ENCODE measurements around the gene NOS2.
"Not testable (repeated sequence)": the region's sequence is repeated elsewhere in the genome, so short reads cannot be mapped to it uniquely, and the experiment has no call there.

Gene NOS2

DNA sequence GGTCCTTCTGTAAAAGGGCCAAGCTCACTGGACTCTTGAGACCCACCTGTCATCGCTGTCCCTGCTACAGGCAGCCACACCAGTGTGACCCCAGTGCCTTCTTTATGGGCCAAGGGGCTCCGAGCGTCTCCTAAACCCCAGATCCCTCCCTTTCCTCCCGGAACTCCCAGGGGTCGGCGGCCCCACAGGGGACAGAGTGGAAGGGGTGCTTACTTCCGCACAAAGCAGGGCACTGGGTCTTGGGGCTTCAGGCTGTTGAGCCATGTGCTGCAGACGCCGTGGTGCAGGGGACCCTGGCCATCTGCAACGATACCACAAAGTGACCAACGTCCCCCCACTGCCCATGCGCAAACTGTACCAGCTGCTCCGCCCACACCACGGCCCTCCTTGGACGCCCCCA lies 39.4 kb downstream of the NOS2 start:
- not testable (repeated sequence) for H3K27ac Mint-ChIP-seq; H3K27me3 Mint-ChIP-seq; H3K4me1 Mint-ChIP-seq; H3K9me3 Mint-ChIP-seq; H3K36me3 Mint-ChIP-seq (ENCODE audit: low read depth); ATAC-seq; DNase-seq; H3K4me3 Mint-ChIP-seq

DNA sequence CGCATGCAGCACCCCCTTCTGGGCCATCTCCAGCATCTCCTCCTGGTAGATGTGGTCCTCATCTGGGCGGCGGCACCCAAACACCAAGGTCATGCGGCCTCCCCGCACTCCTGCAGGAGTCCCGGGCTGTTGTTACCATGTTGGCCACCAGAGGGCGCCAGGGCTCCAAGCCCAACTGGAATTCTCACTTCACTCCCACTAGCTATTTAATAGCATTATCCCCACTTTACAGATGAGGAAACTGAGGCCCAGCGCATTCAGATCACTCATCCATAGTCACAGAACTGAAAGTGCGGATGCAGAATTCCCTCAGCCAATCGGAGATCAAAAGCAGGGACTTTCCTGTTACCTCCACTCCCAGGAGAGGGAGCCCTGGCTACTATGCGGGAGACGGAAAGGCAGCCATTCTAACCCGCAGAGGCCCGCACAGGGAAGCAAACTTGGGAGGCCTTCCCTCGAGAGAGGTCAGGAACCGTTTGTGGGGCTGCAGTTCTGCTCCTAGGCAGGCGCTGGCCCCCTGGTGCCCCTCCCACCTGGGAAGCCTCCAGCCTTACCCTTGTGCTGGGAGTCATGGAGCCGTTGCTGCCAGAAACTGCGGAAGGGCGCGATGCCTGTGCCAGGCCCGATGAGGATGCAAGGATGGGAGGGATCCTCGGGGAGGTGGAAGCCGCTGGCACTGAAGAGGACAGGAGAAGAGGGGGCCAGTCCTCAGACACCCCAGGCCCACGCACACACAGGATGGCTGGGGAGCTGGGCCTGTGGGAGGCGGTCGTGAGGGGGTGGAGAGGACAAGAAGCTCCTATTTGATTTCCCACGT lies 40.1 kb downstream of the NOS2 start:
- no peaks in the 10 kb centered on the region for H3K27me3 Mint-ChIP-seq
- no peaks in the 10 kb centered on the region for H3K9me3 Mint-ChIP-seq
- no peak overlapping the region for H3K4me3 Mint-ChIP-seq
- peak; percentile 44 for ATAC-seq
- H3K36me3 Mint-ChIP-seq (ENCODE audit: low read depth): no peaks in the 10 kb centered on the region
- peak; percentile 80 for DNase-seq
- H3K27ac Mint-ChIP-seq: no peak overlapping the region
- H3K4me1 Mint-ChIP-seq: no peaks in the 10 kb centered on the region

DNA sequence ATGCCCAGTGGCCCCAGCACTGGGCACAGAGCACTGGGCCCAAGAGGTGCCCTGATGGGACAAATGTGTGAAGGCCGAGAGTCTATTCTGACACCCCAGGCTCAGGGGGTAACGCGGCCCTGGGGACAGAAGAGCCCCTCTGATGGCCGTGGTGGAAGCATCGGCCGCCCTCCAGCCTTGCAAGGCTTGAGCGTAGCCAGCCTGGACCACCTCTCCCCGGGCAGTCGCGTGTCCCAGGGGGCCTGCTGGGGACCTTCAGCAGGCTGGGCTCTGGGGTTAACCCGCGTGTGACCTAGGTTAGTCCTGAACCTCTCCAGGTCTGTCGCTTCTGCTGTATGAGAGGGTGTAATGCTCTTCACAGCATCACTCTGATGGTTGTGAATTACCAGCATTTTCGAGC lies 40.8 kb downstream of the NOS2 start:
- ATAC-seq (no peak), DNase-seq (no peak)
- no peaks in the 10 kb centered on the region for H3K9me3 Mint-ChIP-seq
- H3K4me1 Mint-ChIP-seq: no peaks in the 10 kb centered on the region
- H3K4me3 Mint-ChIP-seq: no peak overlapping the region
- no peak overlapping the region for H3K27ac Mint-ChIP-seq
- H3K27me3 Mint-ChIP-seq: no peaks in the 10 kb centered on the region
- H3K36me3 Mint-ChIP-seq (ENCODE audit: low read depth): no peaks in the 10 kb centered on the region

DNA sequence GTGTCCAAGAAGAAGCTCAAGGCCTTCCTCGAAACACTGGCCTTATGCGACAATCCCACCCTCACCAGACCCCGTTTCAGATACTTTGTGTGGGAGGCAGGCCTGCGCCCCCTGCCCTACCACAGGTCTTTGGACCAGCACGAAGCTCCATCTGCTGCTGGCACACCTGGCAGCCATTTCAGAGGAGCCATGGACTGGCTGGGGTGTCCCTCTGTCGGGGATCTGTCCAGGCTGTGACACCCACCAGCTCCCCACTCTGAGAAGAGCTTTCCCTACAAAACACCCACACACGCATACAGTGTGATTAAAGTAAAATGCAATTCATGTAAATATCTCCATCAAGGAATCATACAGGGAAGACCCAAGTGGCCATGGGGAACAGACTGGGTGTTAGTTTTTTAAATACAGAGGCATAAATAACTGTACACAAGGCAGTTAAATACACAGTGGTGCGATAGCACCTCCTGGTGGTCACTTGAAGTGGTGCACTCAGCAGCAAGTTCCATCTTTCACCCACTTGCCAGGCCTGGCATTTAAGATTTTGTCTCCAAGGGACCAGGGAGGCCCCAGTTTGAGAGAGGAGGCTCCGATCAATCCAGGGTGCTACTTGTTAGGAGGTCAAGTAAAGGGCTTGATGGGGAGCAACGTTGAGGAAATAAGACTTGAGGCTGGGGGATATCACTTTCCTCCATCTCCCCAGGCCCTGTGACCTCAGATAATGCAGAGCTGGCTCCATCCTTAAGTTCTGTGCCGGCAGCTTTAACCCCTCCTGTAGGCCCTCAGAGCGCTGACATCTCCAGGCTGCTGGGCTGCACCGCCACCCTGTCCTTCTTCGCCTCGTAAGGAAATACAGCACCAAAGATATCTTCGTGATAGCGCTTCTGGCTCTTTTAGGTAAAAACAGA lies 43.6 kb downstream of the NOS2 start:
- Mint-ChIP-seq H3K27me3 (no peaks in the 10 kb centered on the region), H3K4me3 (no peak overlapping the region), H3K4me1 (no peaks in the 10 kb centered on the region), H3K36me3 (ENCODE audit: low read depth) (no peaks in the 10 kb centered on the region), H3K9me3 (no peaks in the 10 kb centered on the region), H3K27ac (no peak overlapping the region)
- no peak for ATAC-seq
- peak; percentile 66 for DNase-seq

DNA sequence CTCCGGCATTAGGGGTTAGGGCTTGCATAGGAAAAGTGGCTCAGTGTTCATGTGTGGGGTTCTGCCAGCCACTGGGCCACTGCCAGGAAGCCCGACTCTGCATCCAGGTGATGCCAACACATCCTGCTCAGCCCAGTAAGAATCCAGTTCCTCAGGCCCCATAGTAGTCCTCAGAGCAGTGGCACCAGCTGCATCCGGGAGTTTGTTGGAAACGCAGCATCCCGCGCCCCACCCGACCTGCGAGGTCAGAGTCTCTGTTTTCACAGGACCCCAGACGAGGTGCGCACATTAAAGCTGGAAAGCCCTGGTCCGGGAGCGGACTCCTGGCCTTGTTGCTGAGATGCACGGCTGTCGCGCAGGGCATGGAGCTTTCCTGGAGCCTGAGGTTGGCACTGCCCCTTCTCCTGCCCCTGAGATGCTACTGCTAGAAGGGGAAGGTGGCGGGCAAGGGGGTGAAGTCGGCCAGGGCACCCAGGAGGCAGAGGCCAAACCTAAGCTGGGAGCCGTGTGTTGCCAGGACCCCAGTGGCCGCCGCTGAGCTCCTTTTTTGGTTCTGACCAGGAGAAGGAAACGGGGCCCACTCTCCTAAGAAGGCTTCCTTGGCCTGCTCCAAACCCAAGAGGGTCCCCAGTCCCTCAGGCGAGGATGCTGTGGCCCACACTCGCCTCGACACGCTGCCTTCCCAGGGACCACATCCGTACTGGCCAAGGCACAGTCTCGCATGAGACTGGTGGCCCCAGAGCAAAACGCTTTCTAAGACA lies 44.4 kb downstream of the NOS2 start:
- no peaks in the 10 kb centered on the region for H3K9me3 Mint-ChIP-seq
- ATAC-seq: no peak
- H3K4me1 Mint-ChIP-seq: no peaks in the 10 kb centered on the region
- no peak for DNase-seq
- no peaks in the 10 kb centered on the region for H3K36me3 Mint-ChIP-seq (ENCODE audit: low read depth)
- H3K27ac Mint-ChIP-seq: no peak overlapping the region
- no peak overlapping the region for H3K4me3 Mint-ChIP-seq
- H3K27me3 Mint-ChIP-seq: no peaks in the 10 kb centered on the region

DNA sequence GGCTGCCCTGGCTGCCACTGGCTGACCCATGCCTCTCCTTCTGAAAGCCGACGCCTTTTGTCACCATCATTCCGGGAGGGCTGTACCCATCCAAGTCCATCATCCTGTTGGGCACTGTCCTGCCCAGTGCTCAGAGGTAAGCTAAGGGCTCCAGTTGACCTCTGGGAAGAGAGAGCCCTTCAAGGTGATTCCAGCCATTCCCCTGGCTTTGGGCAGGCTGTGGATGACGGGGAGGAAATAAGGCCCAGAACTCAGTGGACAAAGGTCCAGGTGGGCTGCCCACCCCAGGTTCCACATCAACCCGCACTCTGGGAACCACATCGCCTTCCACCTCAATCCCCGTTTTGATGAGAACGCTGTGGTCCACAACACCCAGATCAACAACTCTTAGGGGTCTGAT lies 45.8 kb downstream of the NOS2 start:
- Mint-ChIP-seq H3K27ac (no peak overlapping the region), H3K4me3 (no peak overlapping the region), H3K27me3 (no peaks in the 10 kb centered on the region), H3K4me1 (no peaks in the 10 kb centered on the region), H3K9me3 (no peaks in the 10 kb centered on the region), H3K36me3 (ENCODE audit: low read depth) (no peaks in the 10 kb centered on the region)
- DNase-seq (no peak), ATAC-seq (no peak)

DNA sequence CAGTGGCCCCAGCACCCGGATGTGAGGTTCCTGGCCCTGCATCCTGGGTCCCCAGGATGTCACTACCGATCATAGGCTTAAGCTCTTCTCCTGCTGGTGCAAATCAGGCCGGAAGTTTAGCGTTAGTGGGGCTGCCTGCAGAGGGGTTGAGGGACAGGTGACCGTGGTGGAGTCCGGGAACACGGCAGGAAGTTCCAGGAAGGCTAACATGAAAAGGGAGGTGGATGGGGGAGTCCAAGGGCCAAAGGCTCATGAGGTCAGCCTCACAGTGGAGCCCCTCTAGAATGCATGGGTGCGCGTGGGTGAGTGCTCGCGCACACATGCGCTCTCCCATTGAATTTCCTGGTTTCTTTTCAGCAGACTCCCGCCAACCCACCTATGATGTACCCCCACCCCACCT lies 46.6 kb downstream of the NOS2 start:
- not testable (repeated sequence) for H3K9me3 Mint-ChIP-seq; H3K27ac Mint-ChIP-seq; ATAC-seq; H3K36me3 Mint-ChIP-seq (ENCODE audit: low read depth); H3K4me3 Mint-ChIP-seq; DNase-seq; H3K4me1 Mint-ChIP-seq; H3K27me3 Mint-ChIP-seq

DNA sequence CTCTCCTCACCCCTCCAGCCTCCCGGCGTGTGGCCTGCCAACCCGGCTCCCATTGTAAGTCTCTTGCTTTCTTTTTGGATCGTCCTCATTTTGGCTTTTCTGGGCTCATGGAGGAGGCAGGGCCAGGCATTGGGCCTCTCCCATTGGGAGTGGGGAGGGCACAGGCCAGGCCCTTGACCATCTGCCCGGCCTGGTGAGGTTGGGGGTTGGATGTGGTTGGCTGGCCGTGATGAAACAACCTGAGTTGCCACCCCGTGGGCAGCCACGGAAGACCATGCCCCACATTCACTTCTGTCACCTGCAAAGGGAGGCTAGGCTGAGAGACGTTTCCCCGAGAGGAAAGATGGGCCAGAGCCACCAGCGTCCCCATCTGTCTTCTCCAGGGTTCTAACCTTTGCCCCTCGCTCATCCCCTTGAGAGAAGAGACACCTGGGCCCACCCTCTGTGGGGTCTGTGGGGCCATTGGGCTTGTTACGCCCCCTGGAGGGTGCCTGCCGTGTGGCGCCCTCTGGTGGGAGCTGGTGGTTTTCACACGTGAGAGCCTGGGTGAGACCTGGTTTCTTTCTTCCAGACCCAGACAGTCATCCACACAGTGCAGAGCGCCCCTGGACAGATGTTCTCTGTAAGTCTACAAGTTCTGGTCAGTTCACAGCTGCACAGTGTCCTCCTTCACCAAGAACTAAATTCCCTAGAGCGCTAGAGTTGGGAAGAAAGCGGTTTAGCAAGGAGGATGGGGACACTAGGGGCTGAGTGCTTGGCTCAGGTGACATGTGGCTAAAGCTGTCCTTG lies 47.3 kb downstream of the NOS2 start:
- not testable (repeated sequence) for ATAC-seq; H3K36me3 Mint-ChIP-seq (ENCODE audit: low read depth); H3K4me1 Mint-ChIP-seq; H3K4me3 Mint-ChIP-seq; H3K9me3 Mint-ChIP-seq; H3K27me3 Mint-ChIP-seq; H3K27ac Mint-ChIP-seq; DNase-seq

DNA sequence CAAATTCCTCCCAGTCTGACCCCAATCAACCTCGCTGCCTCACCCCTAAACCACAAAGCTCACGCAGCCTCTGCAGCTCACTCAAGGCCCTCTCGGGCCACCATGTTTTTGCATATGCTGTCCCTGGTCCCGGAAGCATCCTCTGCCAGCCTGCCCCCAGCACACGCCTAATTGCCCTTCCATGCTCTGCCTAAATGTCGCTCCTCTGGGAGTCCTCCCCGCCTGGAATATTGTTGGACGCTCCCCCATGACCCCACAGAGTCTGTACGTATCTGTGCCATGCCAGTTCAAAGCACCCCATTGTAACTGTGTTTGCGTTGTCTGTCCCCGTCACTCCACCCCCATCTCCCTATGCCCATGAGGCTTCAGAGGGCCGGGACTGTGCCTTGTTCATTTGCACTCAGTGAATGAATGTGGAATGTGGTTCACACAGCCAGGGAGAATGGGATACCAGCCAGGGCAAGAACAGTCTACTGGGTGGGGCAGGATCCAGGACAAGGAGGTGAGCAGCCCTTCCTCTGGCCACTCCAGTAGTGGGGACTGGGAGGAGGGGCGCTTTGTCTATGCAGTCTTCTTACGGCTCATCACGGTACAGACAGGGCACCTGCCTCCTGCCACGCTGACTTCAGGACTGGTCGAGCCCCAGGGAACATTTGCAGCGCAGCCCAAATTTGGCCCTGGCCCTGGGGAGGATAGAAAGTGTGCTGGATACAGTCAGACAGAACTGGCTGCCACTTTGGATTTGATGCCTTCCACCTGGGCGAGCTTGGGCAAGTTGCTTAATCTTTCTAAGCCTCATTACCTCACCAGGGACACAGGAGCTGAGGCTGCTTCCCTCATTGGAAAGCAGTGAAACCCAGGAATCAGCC lies 48.5 kb downstream of the NOS2 start:
- ATAC-seq (no peak), DNase-seq (no peak)
- no peak overlapping the region for H3K4me3 Mint-ChIP-seq
- no peaks in the 10 kb centered on the region for H3K36me3 Mint-ChIP-seq (ENCODE audit: low read depth)
- H3K27ac Mint-ChIP-seq: no peak overlapping the region
- no peaks in the 10 kb centered on the region for H3K27me3 Mint-ChIP-seq
- no peaks in the 10 kb centered on the region for H3K4me1 Mint-ChIP-seq
- H3K9me3 Mint-ChIP-seq: no peaks in the 10 kb centered on the region

DNA sequence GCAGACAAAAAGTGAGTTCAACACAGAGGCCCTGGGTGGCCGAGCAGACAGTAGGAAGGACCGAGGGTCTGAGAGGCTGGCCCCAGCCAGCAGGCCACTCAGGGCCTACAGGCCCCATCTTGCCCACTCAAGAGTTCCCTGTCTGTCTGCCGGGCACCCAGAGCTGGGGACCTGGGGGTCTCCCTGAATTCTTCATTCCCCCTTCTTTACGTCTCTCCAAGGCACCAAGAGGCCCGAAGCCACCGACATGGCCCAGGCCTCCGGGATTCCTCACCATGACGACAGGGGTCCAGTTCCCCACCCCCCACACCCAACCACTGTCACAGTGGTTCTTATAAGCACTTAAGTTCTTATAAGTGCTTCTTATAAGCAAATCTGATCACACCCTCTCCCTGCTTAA lies 49.2 kb downstream of the NOS2 start:
- no peak for ATAC-seq
- Mint-ChIP-seq H3K4me3 (no peak overlapping the region), H3K4me1 (no peaks in the 10 kb centered on the region), H3K27ac (no peak overlapping the region), H3K9me3 (no peaks in the 10 kb centered on the region), H3K27me3 (no peaks in the 10 kb centered on the region), H3K36me3 (ENCODE audit: low read depth) (no peaks in the 10 kb centered on the region)
- no peak for DNase-seq

DNA sequence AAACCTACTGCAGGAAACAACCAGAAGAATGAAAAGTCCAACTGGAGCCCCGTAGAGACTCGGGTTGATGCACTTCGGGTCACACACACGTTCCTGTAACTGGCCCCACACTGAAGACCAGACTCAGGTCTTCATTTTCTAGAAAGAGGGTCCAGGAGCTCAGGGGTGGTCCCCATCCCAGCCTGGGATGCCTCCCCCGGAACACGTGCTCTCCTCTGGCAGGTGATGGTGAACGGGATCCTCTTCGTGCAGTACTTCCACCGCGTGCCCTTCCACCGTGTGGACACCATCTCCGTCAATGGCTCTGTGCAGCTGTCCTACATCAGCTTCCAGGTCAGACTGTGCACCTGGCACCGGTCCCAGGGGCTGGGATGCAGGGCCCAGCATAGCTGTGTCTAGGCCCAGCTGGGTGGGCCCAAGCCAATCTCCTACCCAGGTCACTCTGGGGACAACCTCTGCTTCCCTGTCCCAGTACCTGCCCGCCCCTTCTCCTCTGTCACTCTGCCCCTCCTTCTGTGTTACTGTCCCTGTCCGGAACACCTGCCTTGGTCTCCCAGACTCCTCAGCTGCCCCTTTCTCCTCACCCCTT lies 50.7 kb downstream of the NOS2 start:
- H3K4me1 Mint-ChIP-seq; H3K9me3 Mint-ChIP-seq; H3K4me3 Mint-ChIP-seq; H3K36me3 Mint-ChIP-seq (ENCODE audit: low read depth); ATAC-seq; DNase-seq; H3K27me3 Mint-ChIP-seq; H3K27ac Mint-ChIP-seq: not testable (repeated sequence)

DNA sequence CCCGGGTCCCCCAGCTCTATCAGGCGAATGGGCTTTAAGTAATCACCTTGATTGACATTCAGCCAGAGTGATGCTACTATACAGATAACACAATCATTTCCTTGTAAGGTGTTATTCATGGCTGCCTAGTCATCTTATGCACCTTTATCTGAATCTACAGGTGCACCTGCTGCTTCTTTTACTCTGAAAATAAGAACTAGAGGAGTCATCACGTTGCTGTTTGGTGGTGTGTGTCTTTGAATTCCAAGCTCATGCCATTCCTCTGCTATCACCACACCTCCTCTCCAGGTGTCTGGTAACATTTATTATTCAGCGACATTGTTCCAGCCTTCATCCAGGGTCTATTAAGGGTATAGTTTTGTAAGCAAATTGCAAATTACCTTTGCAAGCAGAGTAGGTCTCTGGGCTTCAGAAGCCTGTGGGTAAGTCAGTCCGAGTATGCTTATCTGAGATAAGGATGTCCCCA lies 51.9 kb downstream of the NOS2 start:
- Mint-ChIP-seq H3K27me3 (no peaks in the 10 kb centered on the region), H3K4me1 (peaks cover under 1% of the 10 kb centered on the region), H3K36me3 (ENCODE audit: low read depth) (no peaks in the 10 kb centered on the region), H3K27ac (no peak overlapping the region), H3K9me3 (no peaks in the 10 kb centered on the region), H3K4me3 (no peak overlapping the region)
- ATAC-seq (no peak), DNase-seq (no peak)
